ENCODE measurements around the gene NEGR1.

NEGR1 gene

DNA sequence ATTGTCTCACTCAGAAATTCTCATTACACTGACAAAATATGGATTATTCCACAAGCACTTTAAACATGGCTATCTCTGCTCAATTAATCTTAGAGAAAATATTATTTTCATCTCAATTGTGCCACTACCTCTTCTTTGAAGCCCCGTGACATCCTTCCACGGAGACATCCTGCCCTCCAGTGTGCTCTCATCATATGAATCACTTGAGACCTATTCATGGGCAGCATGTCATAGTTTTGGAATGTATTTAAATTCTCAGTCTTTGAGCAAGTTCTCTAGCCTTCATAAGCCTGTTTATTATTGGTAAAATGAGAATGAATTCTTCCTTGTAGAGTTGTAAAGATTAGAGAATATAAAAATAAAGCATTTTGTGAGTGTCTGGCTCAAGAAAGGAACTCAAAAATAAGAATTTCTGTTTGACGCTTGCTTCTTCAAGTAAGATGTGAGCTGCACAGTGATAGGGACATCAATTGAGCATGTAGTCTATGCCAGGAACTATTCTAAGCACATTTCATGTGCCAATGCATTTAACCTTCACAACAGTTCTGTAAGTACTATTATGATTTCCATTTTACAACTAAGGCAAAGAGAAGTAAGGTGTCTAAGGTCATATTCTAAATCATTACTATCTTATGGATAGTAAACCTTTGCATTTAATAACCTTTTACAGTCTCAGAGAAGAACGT is 644.1 kb downstream of the NEGR1 start:
- Histone ChIP-seq H3K79me2 (ENCODE audit: insufficient read depth, low read depth) (no peaks in the 10 kb centered on the region), H3K27ac (no peak overlapping the region), H3K4me3 (IDR thresholded peaks at IDR 0.05; ENCODE audit: insufficient read depth, low read depth, low read length) (no peak overlapping the region), H4K20me1 (ENCODE audit: insufficient read depth) (no peaks in the 10 kb centered on the region), H3K9ac (no peak overlapping the region), H3K4me1 (ENCODE audit: low read depth, poor library complexity, severe bottlenecking) (no peaks in the 10 kb centered on the region), H3K4me2 (no peak overlapping the region), H3K27me3 (ENCODE audit: insufficient read depth, low read depth) (no peaks in the 10 kb centered on the region), H3K36me3 (ENCODE audit: insufficient read depth) (no peaks in the 10 kb centered on the region), H2AFZ (ENCODE audit: low read depth) (no peak overlapping the region)
- TF ChIP-seq, protein P1, sequence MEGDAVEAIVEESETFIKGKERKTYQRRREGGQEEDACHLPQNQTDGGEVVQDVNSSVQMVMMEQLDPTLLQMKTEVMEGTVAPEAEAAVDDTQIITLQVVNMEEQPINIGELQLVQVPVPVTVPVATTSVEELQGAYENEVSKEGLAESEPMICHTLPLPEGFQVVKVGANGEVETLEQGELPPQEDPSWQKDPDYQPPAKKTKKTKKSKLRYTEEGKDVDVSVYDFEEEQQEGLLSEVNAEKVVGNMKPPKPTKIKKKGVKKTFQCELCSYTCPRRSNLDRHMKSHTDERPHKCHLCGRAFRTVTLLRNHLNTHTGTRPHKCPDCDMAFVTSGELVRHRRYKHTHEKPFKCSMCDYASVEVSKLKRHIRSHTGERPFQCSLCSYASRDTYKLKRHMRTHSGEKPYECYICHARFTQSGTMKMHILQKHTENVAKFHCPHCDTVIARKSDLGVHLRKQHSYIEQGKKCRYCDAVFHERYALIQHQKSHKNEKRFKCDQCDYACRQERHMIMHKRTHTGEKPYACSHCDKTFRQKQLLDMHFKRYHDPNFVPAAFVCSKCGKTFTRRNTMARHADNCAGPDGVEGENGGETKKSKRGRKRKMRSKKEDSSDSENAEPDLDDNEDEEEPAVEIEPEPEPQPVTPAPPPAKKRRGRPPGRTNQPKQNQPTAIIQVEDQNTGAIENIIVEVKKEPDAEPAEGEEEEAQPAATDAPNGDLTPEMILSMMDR (conservative IDR thresholded peaks at IDR 0.05; ENCODE audit: low read depth, low read length) = no peak

DNA sequence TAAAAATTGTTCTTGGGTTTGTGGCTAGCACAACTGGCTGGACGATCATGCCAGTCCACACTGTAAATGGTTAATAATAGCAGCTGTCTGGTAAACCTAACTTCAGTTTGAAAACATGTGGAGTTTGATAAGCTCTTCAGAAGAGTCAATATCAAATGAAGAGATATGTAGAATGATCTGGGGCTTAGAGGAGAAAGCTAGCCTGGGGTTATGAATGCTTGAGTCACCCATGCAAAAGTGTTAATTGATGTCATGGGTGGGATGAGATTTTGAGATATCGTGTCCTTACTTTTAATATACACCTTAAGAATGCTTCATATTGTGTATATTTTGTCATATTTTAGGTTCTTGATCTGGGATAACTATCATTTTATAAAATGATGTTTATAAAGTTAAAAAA is 646.8 kb downstream of the NEGR1 start:
- Histone ChIP-seq H3K4me1 (ENCODE audit: low read depth, poor library complexity, severe bottlenecking) (no peaks in the 10 kb centered on the region), H2AFZ (ENCODE audit: low read depth) (no peak overlapping the region), H3K79me2 (ENCODE audit: insufficient read depth, low read depth) (no peaks in the 10 kb centered on the region), H3K4me3 (IDR thresholded peaks at IDR 0.05; ENCODE audit: insufficient read depth, low read depth, low read length) (no peak overlapping the region), H3K27ac (no peak overlapping the region), H3K27me3 (ENCODE audit: insufficient read depth, low read depth) (no peaks in the 10 kb centered on the region), H3K36me3 (ENCODE audit: insufficient read depth) (no peaks in the 10 kb centered on the region), H3K9ac (no peak overlapping the region), H3K4me2 (no peak overlapping the region), H4K20me1 (ENCODE audit: insufficient read depth) (no peaks in the 10 kb centered on the region)
- TF ChIP-seq, protein P1 (conservative IDR thresholded peaks at IDR 0.05; ENCODE audit: low read depth, low read length) = no peak

DNA sequence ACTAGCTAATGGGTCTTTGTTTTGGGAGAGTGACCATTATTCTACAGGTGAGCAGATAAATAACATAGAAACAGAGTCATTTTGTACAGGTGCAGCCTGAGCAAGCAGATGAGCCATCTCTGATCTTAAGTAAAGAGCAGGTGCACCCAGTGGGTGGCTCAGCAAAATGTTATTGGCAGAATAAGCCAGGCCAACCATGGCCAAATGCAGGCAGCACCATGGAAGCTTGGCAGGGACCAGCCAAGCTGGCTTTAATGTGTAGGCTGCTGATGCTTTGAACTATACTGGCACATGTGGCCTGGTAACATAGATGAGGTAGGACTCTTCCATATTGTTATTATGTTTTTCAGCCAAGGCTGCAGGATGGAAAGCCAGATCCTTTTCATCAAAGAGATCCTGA is 648.2 kb downstream of the NEGR1 start:
- Histone ChIP-seq H3K36me3 (ENCODE audit: insufficient read depth) (no peaks in the 10 kb centered on the region), H3K79me2 (ENCODE audit: insufficient read depth, low read depth) (no peaks in the 10 kb centered on the region), H3K27me3 (ENCODE audit: insufficient read depth, low read depth) (no peaks in the 10 kb centered on the region), H3K27ac (no peak overlapping the region), H4K20me1 (ENCODE audit: insufficient read depth) (no peaks in the 10 kb centered on the region), H3K4me1 (ENCODE audit: low read depth, poor library complexity, severe bottlenecking) (no peaks in the 10 kb centered on the region), H3K4me2 (no peak overlapping the region), H2AFZ (ENCODE audit: low read depth) (no peak overlapping the region), H3K4me3 (IDR thresholded peaks at IDR 0.05; ENCODE audit: insufficient read depth, low read depth, low read length) (no peak overlapping the region), H3K9ac (no peak overlapping the region)
- TF ChIP-seq, protein P1 (conservative IDR thresholded peaks at IDR 0.05; ENCODE audit: low read depth, low read length) = no peak

DNA sequence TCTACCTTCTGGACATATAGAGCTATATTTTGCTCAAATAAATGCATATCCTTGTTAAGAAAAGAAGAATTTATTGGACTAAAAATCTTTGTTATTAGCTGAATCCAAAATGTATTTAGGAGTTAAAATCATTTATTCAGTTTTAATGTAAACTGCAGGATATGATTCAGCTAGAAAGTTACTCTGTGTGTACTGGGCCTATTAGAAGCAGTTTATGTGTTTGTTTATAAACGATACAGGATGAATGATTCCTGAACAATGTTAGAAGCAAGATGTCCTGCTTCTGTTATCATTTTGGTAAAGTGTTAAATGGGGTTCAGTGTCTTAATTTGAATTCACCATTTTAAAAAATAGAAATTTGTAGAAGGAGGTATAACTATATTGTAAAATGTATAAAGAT is 652.3 kb downstream of the NEGR1 start:
- Histone ChIP-seq H3K4me3 (IDR thresholded peaks at IDR 0.05; ENCODE audit: insufficient read depth, low read depth, low read length) (no peak overlapping the region), H3K27me3 (ENCODE audit: insufficient read depth, low read depth) (no peaks in the 10 kb centered on the region), H3K79me2 (ENCODE audit: insufficient read depth, low read depth) (no peaks in the 10 kb centered on the region), H3K27ac (no peak overlapping the region), H3K36me3 (ENCODE audit: insufficient read depth) (no peaks in the 10 kb centered on the region), H3K4me1 (ENCODE audit: low read depth, poor library complexity, severe bottlenecking) (no peaks in the 10 kb centered on the region), H4K20me1 (ENCODE audit: insufficient read depth) (no peaks in the 10 kb centered on the region), H2AFZ (ENCODE audit: low read depth) (no peak overlapping the region), H3K4me2 (no peak overlapping the region), H3K9ac (no peak overlapping the region)
- TF ChIP-seq, protein P1 (conservative IDR thresholded peaks at IDR 0.05; ENCODE audit: low read depth, low read length) = no peak

All from KMS-11 (cell line).